Measurements from ENCODE around the gene ANKRD13C. TPM values are rescaled to one million over a fixed set of nuclear protein-coding genes. Genes with fewer than 3 reads are reported as not detected.

Gene ANKRD13C
- total and polyA plus RNA-seq, 2 of the 4 experiments (the other 2 are of a cell fraction) = 8.3 to 10.9 TPM

DNA sequence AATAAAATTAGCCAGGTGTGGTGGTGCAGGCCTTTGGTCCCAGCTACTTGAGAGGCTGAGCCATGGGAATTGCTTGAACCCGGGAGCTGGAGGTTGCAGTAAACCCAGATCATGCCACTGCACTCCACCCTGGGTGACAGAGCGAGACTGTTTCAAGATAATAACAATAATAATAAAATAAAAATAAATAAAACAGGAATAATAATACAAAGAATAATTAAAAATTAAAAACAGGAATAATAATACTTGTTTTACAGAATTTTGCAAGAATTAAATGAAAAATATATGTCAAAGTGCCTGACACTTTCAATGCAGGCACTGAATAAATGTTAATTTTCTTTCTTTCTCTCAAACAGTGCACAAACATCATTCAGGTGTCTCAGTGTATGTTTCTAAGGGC is 30.0 kb upstream of the ANKRD13C start:
- no peak for ATAC-seq (ENCODE audit: low read depth)
- Histone ChIP-seq H3K36me3 (ENCODE audit: control insufficient read depth, insufficient read depth, low read length) (no peaks in the 10 kb centered on the region), H2BK120ac (ENCODE audit: low read depth, low read length) (no peak overlapping the region), H3K4me2 (ENCODE audit: low read depth, low read length) (no peak overlapping the region), H2AK9ac (replicated peaks; ENCODE audit: low read depth, low read length, poor library complexity) (no peak overlapping the region), H3K14ac (replicated peaks; ENCODE audit: low read depth, low read length) (no peak overlapping the region), H2BK15ac (ENCODE audit: low read depth, low read length) (no peak overlapping the region), H3K27ac (ENCODE audit: insufficient read depth, low read length) (no peak overlapping the region), H3K18ac (ENCODE audit: low read depth, low read length) (no peak overlapping the region), H3K79me1 (ENCODE audit: low read depth in 1 of 2, low read length in 2 of 2) (no peaks in the 10 kb centered on the region), H3K9me1 (ENCODE audit: insufficient read depth, low read length) (no peaks in the 10 kb centered on the region), H4K5ac (ENCODE audit: low read depth, low read length) (no peak overlapping the region), H3K4me3 (ENCODE audit: insufficient read depth, low read depth, low read length) (no peak overlapping the region), H3K9me3 (ENCODE audit: control insufficient read depth, insufficient read depth, low read length) (no peaks in the 10 kb centered on the region), H4K20me1 (ENCODE audit: insufficient read depth, low read length) (no peaks in the 10 kb centered on the region), H2BK5ac (ENCODE audit: low read depth, low read length, poor library complexity, severe bottlenecking) (no peak overlapping the region), H2BK20ac (ENCODE audit: low read depth, low read length) (no peak overlapping the region), H4K91ac (ENCODE audit: insufficient read depth, low read depth, low read length) (no peak overlapping the region), H3K56ac (ENCODE audit: extremely low read depth, insufficient read depth, low read length) (no peak overlapping the region), H3K4ac (ENCODE audit: low read depth, low read length) (no peak overlapping the region), H3K4me1 (ENCODE audit: control insufficient read depth, insufficient read depth, low read length) (no peaks in the 10 kb centered on the region), H3K23ac (ENCODE audit: low read depth, low read length) (no peak overlapping the region), H2AK5ac (ENCODE audit: low read depth, low read length) (no peak overlapping the region), H4K8ac (ENCODE audit: low read depth in 2 of 2, low read length in 2 of 2) (no peak overlapping the region), H3K9ac (ENCODE audit: low read depth, low read length) (no peak overlapping the region), H2AFZ (replicated peaks; ENCODE audit: low read length, poor library complexity) (no peak overlapping the region), H3K27me3 (ENCODE audit: control insufficient read depth, insufficient read depth, low read length) (peaks cover 1% of the 10 kb centered on the region; the same call in 1 of the 2 replicates)
- TF ChIP-seq MXI1 (IDR thresholded peaks at IDR 0.05; ENCODE audit: borderline replicate concordance, low read depth, low read length) (no peak), RFX5 (IDR thresholded peaks at IDR 0.05; ENCODE audit: low read depth, low read length) (no peak), FOS (IDR thresholded peaks at IDR 0.05; ENCODE audit: low read depth, low read length) (no peak), MAFK (IDR thresholded peaks at IDR 0.05; ENCODE audit: low read depth, low read length) (no peak), RCOR1 (IDR thresholded peaks at IDR 0.05; ENCODE audit: insufficient replicate concordance, low read length) (no peak), CHD1 (IDR thresholded peaks at IDR 0.05; ENCODE audit: low read depth, low read length) (no peak), MAZ (IDR thresholded peaks at IDR 0.05; ENCODE audit: borderline replicate concordance, low read depth, low read length) (no peak), BHLHE40 (IDR thresholded peaks at IDR 0.05; ENCODE audit: low read depth, low read length) (no peak)
- dilution Hi-C loops (cut with HindIII; ENCODE audit: low sequenced_read_pairs, unreplicated experiment) (no loop called here), intact Hi-C loops (cut with micrococcal nuclease) (no loop called here), in situ Hi-C loops (cut with MboI; ENCODE audit: low sequenced_read_pairs) (no loop called here)
- no peak for DNase-seq
- POLR2A ChIA-PET (ENCODE audit: unreplicated experiment) = no interaction called here
- no CpG with 5 or more reads among the region's 2 CpGs for WGBS, 2 experiments (ENCODE audit: extremely low coverage in 2 of 2, insufficient read length in 1 of 2)
- CTCF ChIA-PET = interaction anchor here (0.5 kb wide), 1 partner anchor 38 kb away, joined by 3 read pairs; no protein-coding TSS in a partner anchor
- BruUV-seq (replicated peaks) = no TSS peak
